ENCODE measurements around the gene PSMD5. TPM values are rescaled to one million over a fixed set of nuclear protein-coding genes. Genes with fewer than 3 reads are reported as not detected.

The PSMD5 gene
- total RNA-seq, 1 experiment from 2014 or later: 68.1 TPM

DNA sequence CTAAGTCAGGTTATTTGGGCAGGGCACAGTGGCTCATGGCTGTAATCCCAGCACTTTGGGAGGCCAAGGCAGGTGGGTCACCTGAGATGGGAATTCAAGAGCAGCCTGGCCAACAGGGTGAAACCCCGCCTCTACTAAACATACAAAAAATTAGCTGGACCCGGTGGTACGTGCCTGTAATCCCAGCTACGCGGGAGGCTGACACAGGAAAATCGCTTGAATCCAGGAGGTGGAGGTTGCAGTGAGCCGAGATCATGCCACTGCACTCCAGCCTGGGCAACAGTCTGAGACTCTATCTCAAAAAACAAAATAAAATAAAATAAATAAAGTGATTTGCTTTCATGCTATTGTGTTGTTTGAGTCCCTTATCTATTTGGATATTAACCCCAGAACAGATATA is 41.3 kb downstream of the PSMD5 start:
- H3K9me3 ChIP-seq: peaks cover 13% of the 10 kb centered on the region
- peak; percentile 61 to 67 for DNase-seq
- Mint-ChIP-seq H3K27ac (ENCODE audit: unreplicated experiment) (no peak overlapping the region), H3K36me3 (ENCODE audit: insufficient read depth, unreplicated experiment) (peaks cover 10% of the 10 kb centered on the region), H3K4me1 (ENCODE audit: low read depth, unreplicated experiment) (peaks cover 9% of the 10 kb centered on the region), H3K4me3 (ENCODE audit: unreplicated experiment) (peak overlapping the region; percentile 10), H3K27me3 (ENCODE audit: insufficient read depth, unreplicated experiment) (no peaks in the 10 kb centered on the region), H3K9me3 (ENCODE audit: unreplicated experiment) (peaks cover 26% of the 10 kb centered on the region)
- peaks cover 20% of the 10 kb centered on the region for H3K4me1 ChIP-seq
- no TSS peak for BruUV-seq (replicated peaks)
- no peak overlapping the region for H3K4me3 ChIP-seq (ENCODE audit: low read depth, low read length)
- ChIA-PET POLR2A (interaction anchor here (1.2 to 1.3 kb wide), 2 partner anchors 8 to 32 kb away, joined by 3 to 10 read pairs; partner anchors contain the start of gene FBXW2), CTCF (interaction anchor here (1.0 kb wide), 1 partner anchor 46 kb away, joined by 3 read pairs; no protein-coding TSS in a partner anchor)
- TF ChIP-seq, protein P1, sequence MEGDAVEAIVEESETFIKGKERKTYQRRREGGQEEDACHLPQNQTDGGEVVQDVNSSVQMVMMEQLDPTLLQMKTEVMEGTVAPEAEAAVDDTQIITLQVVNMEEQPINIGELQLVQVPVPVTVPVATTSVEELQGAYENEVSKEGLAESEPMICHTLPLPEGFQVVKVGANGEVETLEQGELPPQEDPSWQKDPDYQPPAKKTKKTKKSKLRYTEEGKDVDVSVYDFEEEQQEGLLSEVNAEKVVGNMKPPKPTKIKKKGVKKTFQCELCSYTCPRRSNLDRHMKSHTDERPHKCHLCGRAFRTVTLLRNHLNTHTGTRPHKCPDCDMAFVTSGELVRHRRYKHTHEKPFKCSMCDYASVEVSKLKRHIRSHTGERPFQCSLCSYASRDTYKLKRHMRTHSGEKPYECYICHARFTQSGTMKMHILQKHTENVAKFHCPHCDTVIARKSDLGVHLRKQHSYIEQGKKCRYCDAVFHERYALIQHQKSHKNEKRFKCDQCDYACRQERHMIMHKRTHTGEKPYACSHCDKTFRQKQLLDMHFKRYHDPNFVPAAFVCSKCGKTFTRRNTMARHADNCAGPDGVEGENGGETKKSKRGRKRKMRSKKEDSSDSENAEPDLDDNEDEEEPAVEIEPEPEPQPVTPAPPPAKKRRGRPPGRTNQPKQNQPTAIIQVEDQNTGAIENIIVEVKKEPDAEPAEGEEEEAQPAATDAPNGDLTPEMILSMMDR (IDR thresholded peaks at IDR 0.05; ENCODE audit: insufficient read depth in 1 of 2, low read depth in 1 of 2, low read length in 1 of 2, severe bottlenecking in 1 of 2, unreplicated experiment in 1 of 2): no peak
- intact Hi-C loops (cut with micrococcal nuclease; ENCODE audit: unreplicated experiment): loop anchor here (1.0 to 2.0 kb wide), 2 partner anchors 35 to 41 kb away; partner anchors contain the start of gene PSMD5
- H3K36me3 ChIP-seq (ENCODE audit: control insufficient read depth, insufficient read depth, low read length): no peaks in the 10 kb centered on the region
- H3K27me3 ChIP-seq (replicated peaks; ENCODE audit: control insufficient read depth, insufficient read depth, low read length): no peaks in the 10 kb centered on the region

DNA sequence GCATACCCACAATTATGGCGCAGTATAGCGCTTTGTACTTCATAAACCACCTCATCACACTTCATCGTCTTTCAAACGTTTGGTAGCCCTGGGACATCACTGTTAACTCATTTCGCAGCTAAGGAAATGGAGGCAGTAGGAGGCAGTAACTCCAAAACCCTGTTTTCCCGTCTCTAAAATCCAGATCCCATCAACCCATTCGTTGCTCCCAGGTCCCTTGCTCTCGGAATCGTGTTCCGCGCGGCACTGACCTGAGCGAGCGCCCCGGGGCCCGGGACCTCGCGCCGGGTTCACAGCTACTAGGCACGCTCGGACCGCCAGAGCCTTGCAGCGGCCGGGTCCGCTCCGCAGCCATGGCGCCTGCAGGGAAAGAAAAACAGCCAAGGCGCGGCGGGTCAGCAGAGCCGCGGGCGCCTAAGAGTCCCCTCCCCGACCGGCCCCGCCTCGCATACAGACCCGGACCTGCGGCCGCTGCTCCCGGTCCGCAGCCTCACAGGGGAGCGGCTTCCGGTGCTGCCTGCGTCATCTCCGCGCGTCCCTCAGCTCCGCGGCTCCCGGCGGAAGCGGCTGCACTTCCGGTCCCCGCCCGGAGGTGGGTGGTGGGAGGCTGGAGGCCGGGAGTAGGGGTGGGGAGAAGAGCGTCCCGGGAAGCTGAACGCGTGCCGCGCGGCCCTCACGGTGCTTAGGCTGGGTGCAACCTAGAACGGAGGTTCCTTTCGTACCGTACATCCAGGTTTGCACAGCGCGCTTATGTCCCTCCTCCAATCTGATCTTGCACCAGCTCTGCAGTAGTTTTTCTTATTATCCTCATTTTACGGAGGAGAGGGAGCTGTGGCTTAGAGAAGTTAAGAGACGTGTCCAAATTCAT is 49.6 kb downstream of the PSMD5 start, which contains the start of gene FBXW2:
TSS of gene FBXW2 (minus strand) at position 519 of the 868 bp plus-strand sequence. CDS start 5,158 bp downstream, outside the sequence.
- Mint-ChIP-seq H3K36me3 (ENCODE audit: insufficient read depth, unreplicated experiment) (peaks cover 37% of the 10 kb centered on the region), H3K9me3 (ENCODE audit: unreplicated experiment) (no peaks in the 10 kb centered on the region), H3K27ac (ENCODE audit: unreplicated experiment) (peak within 1 kb of the TSS; percentile 90), H3K4me1 (ENCODE audit: low read depth, unreplicated experiment) (peaks cover 9% of the 10 kb centered on the region), H3K27me3 (ENCODE audit: insufficient read depth, unreplicated experiment) (no peaks in the 10 kb centered on the region), H3K4me3 (ENCODE audit: unreplicated experiment) (peak within 1 kb of the TSS; percentile 86)
- no peaks in the 10 kb centered on the region for H3K36me3 ChIP-seq (ENCODE audit: control insufficient read depth, insufficient read depth, low read length)
- H3K4me3 ChIP-seq (ENCODE audit: low read depth, low read length): peak within 1 kb of the TSS; percentile 58
- H3K27me3 ChIP-seq (replicated peaks; ENCODE audit: control insufficient read depth, insufficient read depth, low read length): no peaks in the 10 kb centered on the region
- ChIA-PET POLR2A (interaction anchor here (0.6 to 1.7 kb wide), 8 partner anchors 8 to 80 kb away, joined by 3 to 11 read pairs (median 4); partner anchors contain the start of gene PSMD5), CTCF (interaction anchor here (1.0 kb wide), 1 partner anchor 192 kb away, joined by 3 read pairs; no protein-coding TSS in a partner anchor)
- peaks cover 10% of the 10 kb centered on the region for H3K4me1 ChIP-seq
- intact Hi-C loops (cut with micrococcal nuclease; ENCODE audit: unreplicated experiment): loop anchor here (1.0 to 5.0 kb wide), 3 partner anchors 24 to 50 kb away; no protein-coding TSS in a partner anchor
- peak; percentile 94 for DNase-seq
- H3K9me3 ChIP-seq: no peaks in the 10 kb centered on the region
- TF ChIP-seq, protein P1 (IDR thresholded peaks at IDR 0.05; ENCODE audit: insufficient read depth in 1 of 2, low read depth in 1 of 2, low read length in 1 of 2, severe bottlenecking in 1 of 2, unreplicated experiment in 1 of 2): no peak
- BruUV-seq (replicated peaks): no TSS peak

DNA sequence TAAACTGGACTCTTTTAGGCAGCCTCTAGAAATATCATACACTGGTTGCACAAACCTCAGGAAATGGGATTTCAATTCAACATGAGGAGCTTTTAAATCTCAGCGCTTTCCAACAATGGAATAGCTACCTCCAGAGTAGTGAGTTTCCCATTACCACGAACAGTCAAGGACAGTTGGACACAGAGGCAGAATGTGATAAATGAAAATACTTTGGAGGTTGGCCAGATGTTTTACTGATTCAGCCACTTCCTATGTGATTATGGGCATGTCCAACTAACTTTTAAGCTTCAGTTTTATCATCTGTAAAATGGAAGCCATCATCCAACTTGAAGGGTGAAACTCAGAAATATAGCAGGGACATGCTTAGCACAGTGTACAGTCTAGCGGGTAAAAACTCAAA is 51.6 kb downstream of the PSMD5 start:
- no peak for DNase-seq
- intact Hi-C loops (cut with micrococcal nuclease; ENCODE audit: unreplicated experiment): loop anchor here (5.0 kb wide), 1 partner anchor 34 kb away; no protein-coding TSS in a partner anchor
- ChIA-PET POLR2A (interaction anchor here (0.6 kb wide), 1 partner anchor 25 kb away, joined by 3 read pairs; no protein-coding TSS in a partner anchor), CTCF (no interaction called here)
- Histone ChIP-seq H3K27me3 (replicated peaks; ENCODE audit: control insufficient read depth, insufficient read depth, low read length) (no peaks in the 10 kb centered on the region), H3K9me3 (no peaks in the 10 kb centered on the region), H3K4me1 (peaks cover 10% of the 10 kb centered on the region), H3K36me3 (ENCODE audit: control insufficient read depth, insufficient read depth, low read length) (no peaks in the 10 kb centered on the region), H3K4me3 (ENCODE audit: low read depth, low read length) (no peak overlapping the region)
- Mint-ChIP-seq H3K4me1 (ENCODE audit: low read depth, unreplicated experiment) (peaks cover 9% of the 10 kb centered on the region), H3K27ac (ENCODE audit: unreplicated experiment) (no peak overlapping the region), H3K27me3 (ENCODE audit: insufficient read depth, unreplicated experiment) (no peaks in the 10 kb centered on the region), H3K36me3 (ENCODE audit: insufficient read depth, unreplicated experiment) (peaks cover 55% of the 10 kb centered on the region), H3K4me3 (ENCODE audit: unreplicated experiment) (peak overlapping the region; percentile 86), H3K9me3 (ENCODE audit: unreplicated experiment) (no peaks in the 10 kb centered on the region)
- no TSS peak for BruUV-seq (replicated peaks)
- TF ChIP-seq, protein P1 (IDR thresholded peaks at IDR 0.05; ENCODE audit: insufficient read depth in 1 of 2, low read depth in 1 of 2, low read length in 1 of 2, severe bottlenecking in 1 of 2, unreplicated experiment in 1 of 2): no peak
